Common myeloid progenitor, CD34-positive (primary cell): ENCODE data around the gene SCN9A.
"Not testable (repeated sequence)": the region's sequence is repeated elsewhere in the genome, so short reads cannot be mapped to it uniquely, and the experiment has no call there.

Experiments used
- CTCF ChIA-PET: fragments of 350-600 bp; sonication (Branson Sonifier 250); formaldehyde crosslinking; loops from one replicate; lab custom pipeline; 2021; ENCODE audit warnings: antibody characterized with exemption; lab: Charles Lee
- POLR2A ChIA-PET: fragments of 350-600 bp; sonication (Branson Sonifier 250); formaldehyde crosslinking; loops from one replicate; lab custom pipeline; 2021; ENCODE audit warnings: antibody characterized with exemption; lab: Charles Lee
- DNase-seq, 3 donors: peaks; one replicate each; pipeline versions ENCODE4 v3.0.0 to v3.0.0-alpha.2; 2013
- H3K27ac ChIP-seq, 2 experiments: 1 replicate in 1 of 2; 2 replicates in 1 of 2; pipeline ENCODE4 v1.7.0; 2013; ENCODE audit warnings: inconsistent platforms in 2 of 2, low read length in 2 of 2, mild to moderate bottlenecking in 2 of 2, low read depth in 1 of 2, moderate library complexity in 1 of 2; ENCODE audit not compliant: severe bottlenecking in 2 of 2, insufficient read depth in 1 of 2, poor library complexity in 1 of 2
- H3K27me3 ChIP-seq, 5 experiments: replicated peaks in 2 of 5; 1 replicate in 3 of 5; 2 replicates in 2 of 5; pipeline versions ENCODE4 v1.6.1 to v1.7.0; 2013; ENCODE audit warnings: low read length in 4 of 5, mild to moderate bottlenecking in 2 of 5, moderate library complexity in 2 of 5, inconsistent platforms in 1 of 5; ENCODE audit not compliant: insufficient read depth in 5 of 5, control insufficient read depth in 4 of 5
- H3K36me3 ChIP-seq, 4 experiments: 1 replicate in 2 of 4; 2 replicates in 2 of 4; pipeline versions ENCODE4 v1.6.1 to v1.7.0; 2013; ENCODE audit warnings: low read length in 3 of 4, control low read depth in 1 of 4, mild to moderate bottlenecking in 1 of 4; ENCODE audit not compliant: control insufficient read depth in 4 of 4, insufficient read depth in 4 of 4
- H3K4me1 ChIP-seq, 4 experiments: 1 replicate in 3 of 4; 2 replicates in 1 of 4; pipeline versions ENCODE4 v1.6.1 to v1.7.1; 2013; ENCODE audit warnings: low read length in 3 of 4, mild to moderate bottlenecking in 3 of 4, control low read depth in 1 of 4, inconsistent platforms in 1 of 4, moderate library complexity in 1 of 4; ENCODE audit not compliant: control insufficient read depth in 4 of 4, insufficient read depth in 4 of 4; ENCODE audit errors: control extremely low read depth in 1 of 4
- H3K4me3 ChIP-seq, 7 experiments: 1 replicate in 4 of 7; 2 replicates in 3 of 7; pipeline versions ENCODE4 v1.5.1 to v1.7.0; 2013; ENCODE audit warnings: mild to moderate bottlenecking in 7 of 7, low read length in 6 of 7, moderate library complexity in 6 of 7, inconsistent platforms in 2 of 7, low read depth in 2 of 7, control low read depth in 1 of 7; ENCODE audit not compliant: insufficient read depth in 4 of 7, control insufficient read depth in 1 of 7; ENCODE audit errors: extremely low read depth in 1 of 7
- H3K9me3 ChIP-seq, 5 experiments: 1 replicate in 4 of 5; 2 replicates in 1 of 5; pipeline versions ENCODE4 v1.6.1 to v1.7.1; 2013; ENCODE audit warnings: low read length in 4 of 5, mild to moderate bottlenecking in 2 of 5, inconsistent platforms in 1 of 5, low read depth in 1 of 5, moderate library complexity in 1 of 5; ENCODE audit not compliant: control insufficient read depth in 4 of 5, insufficient read depth in 2 of 5; ENCODE audit errors: control extremely low read depth in 1 of 5
- WGBS: methylation state at CpG from one replicate; pipeline ENCODE4 v1.1.5; 2013; ENCODE audit not compliant: insufficient coverage; 5-methylcytosine and 5-hydroxymethylcytosine counted together

Gene SCN9A

GRCh38 chr2:166331468-166331867, 44.3 kb downstream of the SCN9A start:
- H3K27ac ChIP-seq, result no peak overlapping the region
- POLR2A ChIA-PET, result no interaction called here
- H3K27me3 ChIP-seq, result no peaks in the 10 kb centered on the region
- no CpG with 5 or more reads among the region's 1 CpG for WGBS
- H3K4me3 ChIP-seq, result no peak overlapping the region
- H3K36me3 ChIP-seq, result no peaks in the 10 kb centered on the region
- no peak for DNase-seq
- H3K4me1 ChIP-seq, result peaks cover 0 to 4% (median 0%) of the 10 kb centered on the region in 4 experiments
- CTCF ChIA-PET, result no interaction called here
- no peaks in the 10 kb centered on the region for H3K9me3 ChIP-seq

GRCh38 chr2:166329465-166329864, 46.3 kb downstream of the SCN9A start:
- Histone ChIP-seq H3K9me3 (no peaks in the 10 kb centered on the region), H3K27me3 (no peaks in the 10 kb centered on the region), H3K4me1 (peaks cover 0 to 2% (median 0%) of the 10 kb centered on the region in 4 experiments), H3K36me3 (no peaks in the 10 kb centered on the region), H3K4me3 (no peak overlapping the region), H3K27ac (no peak overlapping the region)
- ChIA-PET POLR2A (no interaction called here), CTCF (no interaction called here)
- DNase-seq, result no peak

- H3K4me1 ChIP-seq, result peaks cover 0 to 2% (median 0%) of the 10 kb centered on the region in 4 experiments
- no peaks in the 10 kb centered on the region for H3K36me3 ChIP-seq
- no peak overlapping the region for H3K4me3 ChIP-seq
- no peak overlapping the region for H3K27ac ChIP-seq
- POLR2A ChIA-PET, result no interaction called here
- WGBS, result no CpG with 5 or more reads among the region's 3 CpGs
- no peaks in the 10 kb centered on the region for H3K9me3 ChIP-seq
- no peak for DNase-seq
- no peaks in the 10 kb centered on the region for H3K27me3 ChIP-seq
- CTCF ChIA-PET, result no interaction called here
These were observed 47.6 kb downstream of the SCN9A start for GRCh38 chr2:166328147-166328546.

- Histone ChIP-seq H3K4me3 (no peak overlapping the region), H3K9me3 (no peaks in the 10 kb centered on the region), H3K27ac (no peak overlapping the region), H3K36me3 (no peaks in the 10 kb centered on the region), H3K4me1 (no peaks in the 10 kb centered on the region), H3K27me3 (no peaks in the 10 kb centered on the region)
- no peak for DNase-seq
- WGBS, result 100% methylated on average over 3 of the region's 3 CpGs
- ChIA-PET CTCF (no interaction called here), POLR2A (no interaction called here)
These were observed 54.7 kb downstream of the SCN9A start for GRCh38 chr2:166321076-166321475.

GRCh38 chr2:166314022-166314759, 61.6 kb downstream of the SCN9A start:
- CTCF ChIA-PET, result no interaction called here
- Histone ChIP-seq H3K9me3 (peaks cover 0 to 1% (median 0%) of the 10 kb centered on the region in 5 experiments), H3K4me3 (no peak overlapping the region), H3K4me1 (no peaks in the 10 kb centered on the region), H3K36me3 (peaks cover 0 to 3% (median 0%) of the 10 kb centered on the region in 4 experiments), H3K27ac (no peak overlapping the region), H3K27me3 (no peaks in the 10 kb centered on the region)
- no peak for DNase-seq
- WGBS, result 100% methylated on average over 2 of the region's 5 CpGs
- POLR2A ChIA-PET, result interaction anchor here (0.6 kb wide), 1 partner anchor 520 kb away, joined by 3 read pairs; no protein-coding TSS in a partner anchor

GRCh38 chr2:166312863-166313262, 62.9 kb downstream of the SCN9A start:
- H3K4me1 ChIP-seq, H3K27me3 ChIP-seq, CTCF ChIA-PET, H3K36me3 ChIP-seq, DNase-seq, H3K9me3 ChIP-seq, H3K27ac ChIP-seq, H3K4me3 ChIP-seq, POLR2A ChIA-PET: not testable (repeated sequence)
- no CpG with 5 or more reads among the region's 2 CpGs for WGBS

- no CpG with 5 or more reads among the region's 3 CpGs for WGBS
- ChIA-PET POLR2A (no interaction called here), CTCF (interaction anchor here (0.7 kb wide), 1 partner anchor 743 kb away, joined by 3 read pairs; no protein-coding TSS in a partner anchor)
- DNase-seq, result no peak
- Histone ChIP-seq H3K27ac (no peak overlapping the region), H3K9me3 (peaks cover 0 to 1% (median 0%) of the 10 kb centered on the region in 5 experiments), H3K27me3 (no peaks in the 10 kb centered on the region), H3K4me3 (no peak overlapping the region), H3K36me3 (peaks cover 0 to 5% (median 1%) of the 10 kb centered on the region in 4 experiments), H3K4me1 (no peaks in the 10 kb centered on the region)
These were observed 68.4 kb downstream of the SCN9A start for GRCh38 chr2:166307326-166307725.
